HL-60/S4 treated with retinoic acid at 250 ng/mL for 4 days and 3 days (cell line): ENCODE measurements around the gene CASP3.

ENCODE experiments used
- in situ Hi-C: fragments of 300-500 bp; cut with MboI; formaldehyde crosslinking; loops from 2 replicates; pipeline ENCODE4 v1.7.0; 2022; ENCODE audit warnings: low sequenced_read_pairs

CASP3 gene

GRCh38 chr4:184649026-184649970, at the start of gene CASP3, which contains the start of gene PRIMPOL:
CASP3 (minus strand) TSS chr4:184649447; CDS start chr4:184638453, 10,994 bp downstream.
PRIMPOL (plus strand) TSS chr4:184649738; CDS start chr4:184657141, 7,403 bp downstream.
- in situ Hi-C loops = no loop called here

- in situ Hi-C loops = no loop called here
These were observed 48.7 kb upstream of the CASP3 start for GRCh38 chr4:184697956-184698355.

- in situ Hi-C loops = no loop called here
These were observed 46.1 kb upstream of the CASP3 start for GRCh38 chr4:184695178-184695896.

- in situ Hi-C loops = no loop called here
These were observed 45.2 kb upstream of the CASP3 start for GRCh38 chr4:184694412-184694956.

GRCh38 chr4:184693056-184693455, 43.8 kb upstream of the CASP3 start:
- in situ Hi-C loops = no loop called here

GRCh38 chr4:184689681-184690080, 40.4 kb upstream of the CASP3 start:
- in situ Hi-C loops = no loop called here

- in situ Hi-C loops = no loop called here
These were observed 39.2 kb upstream of the CASP3 start for GRCh38 chr4:184688447-184688846.

- in situ Hi-C loops = no loop called here
These were observed 38.8 kb upstream of the CASP3 start for GRCh38 chr4:184688005-184688404.

GRCh38 chr4:184684491-184685189, 35.4 kb upstream of the CASP3 start:
- in situ Hi-C loops = no loop called here

- in situ Hi-C loops = no loop called here
These were observed 32.7 kb upstream of the CASP3 start for GRCh38 chr4:184681916-184682315.

GRCh38 chr4:184680698-184681097, 31.5 kb upstream of the CASP3 start:
- in situ Hi-C loops = no loop called here

- in situ Hi-C loops = no loop called here
These were observed 26.7 kb upstream of the CASP3 start for GRCh38 chr4:184675821-184676492.

- in situ Hi-C loops = no loop called here
These were observed 25.8 kb upstream of the CASP3 start for GRCh38 chr4:184675018-184675417.

- in situ Hi-C loops = no loop called here
These were observed 24.8 kb upstream of the CASP3 start for GRCh38 chr4:184674011-184674410.

- in situ Hi-C loops = no loop called here
These were observed 23.5 kb upstream of the CASP3 start for GRCh38 chr4:184672741-184673140.

- in situ Hi-C loops = no loop called here
These were observed 21.9 kb upstream of the CASP3 start for GRCh38 chr4:184671101-184671500.

GRCh38 chr4:184669251-184669650, 20.0 kb upstream of the CASP3 start:
- in situ Hi-C loops = no loop called here

GRCh38 chr4:184668511-184669114, 19.4 kb upstream of the CASP3 start:
- in situ Hi-C loops = no loop called here

GRCh38 chr4:184668096-184668495, 18.8 kb upstream of the CASP3 start:
- in situ Hi-C loops = no loop called here

- in situ Hi-C loops = no loop called here
These were observed 17.4 kb upstream of the CASP3 start for GRCh38 chr4:184666670-184667069.
